Smooth muscle cell of the brain vasculature (primary cell): ENCODE results near the gene SECISBP2L.

Source experiments
- DNase-seq: peaks from one replicate; pipeline ENCODE4 v3.0.0-alpha.2; 2012; ENCODE audit warnings: low read depth, low spot score

Gene SECISBP2L

GRCh38 chr15:49060710-49061495 is 14.7 kb upstream of the SECISBP2L start:
- no peak for DNase-seq

GRCh38 chr15:49059491-49059890 is 13.2 kb upstream of the SECISBP2L start:
- DNase-seq = no peak

GRCh38 chr15:49058559-49058958 is 12.3 kb upstream of the SECISBP2L start:
- no peak for DNase-seq

- DNase-seq = no peak
These were observed 9.4 kb upstream of the SECISBP2L start for GRCh38 chr15:49055630-49056029.

GRCh38 chr15:49052662-49053061 is 6.4 kb upstream of the SECISBP2L start:
- no peak for DNase-seq

GRCh38 chr15:49047456-49047855 is 1.2 kb upstream of the SECISBP2L start:
- DNase-seq = no peak

GRCh38 chr15:49045751-49046219 is 461 bp downstream of the SECISBP2L start:
- no peak for DNase-seq

GRCh38 chr15:49044766-49045606 is 1.3 kb downstream of the SECISBP2L start:
- no peak for DNase-seq

GRCh38 chr15:49044002-49044401 is 2.2 kb downstream of the SECISBP2L start:
- no peak for DNase-seq

- no peak for DNase-seq
These were observed 4.1 kb downstream of the SECISBP2L start for GRCh38 chr15:49042165-49042564.

GRCh38 chr15:49041426-49041825 is 4.8 kb downstream of the SECISBP2L start:
- DNase-seq = no peak

GRCh38 chr15:49040151-49040550 is 6.1 kb downstream of the SECISBP2L start:
- DNase-seq = no peak

- no peak for DNase-seq
These were observed 7.9 kb downstream of the SECISBP2L start for GRCh38 chr15:49038382-49038781.

- DNase-seq = no peak
These were observed 8.7 kb downstream of the SECISBP2L start for GRCh38 chr15:49037546-49037940.

GRCh38 chr15:49036650-49037545 is 9.3 kb downstream of the SECISBP2L start:
- no peak for DNase-seq

- no peak for DNase-seq
These were observed 10.4 kb downstream of the SECISBP2L start for GRCh38 chr15:49035825-49036224.

GRCh38 chr15:49032601-49033145 is 13.6 kb downstream of the SECISBP2L start:
- DNase-seq = no peak

GRCh38 chr15:49031804-49032203 is 14.4 kb downstream of the SECISBP2L start:
- no peak for DNase-seq

- no peak for DNase-seq
These were observed 19.5 kb downstream of the SECISBP2L start for GRCh38 chr15:49026700-49027099.

- DNase-seq = no peak
These were observed 21.4 kb downstream of the SECISBP2L start for GRCh38 chr15:49024840-49025239.

GRCh38 chr15:49023354-49023753 is 22.9 kb downstream of the SECISBP2L start:
- no peak for DNase-seq
